A549 treated with CpdA at 1 μM for 4 hours (cell line): Measurements from ENCODE around the gene NSRP1. TPM values are rescaled to one million over a fixed set of nuclear protein-coding genes. Genes with fewer than 3 reads are reported as not detected.

Experiments used
- total RNA-seq: library from RNA; stranded (reverse); fragments of 200-300 nt; extraction: Qiagen RNA extraction; gene quantifications from 5 replicates; pipeline ENCODE4 v1.2.3, GENCODE V29; 2022; ENCODE audit warnings: low read depth

The NSRP1 gene, protein sequence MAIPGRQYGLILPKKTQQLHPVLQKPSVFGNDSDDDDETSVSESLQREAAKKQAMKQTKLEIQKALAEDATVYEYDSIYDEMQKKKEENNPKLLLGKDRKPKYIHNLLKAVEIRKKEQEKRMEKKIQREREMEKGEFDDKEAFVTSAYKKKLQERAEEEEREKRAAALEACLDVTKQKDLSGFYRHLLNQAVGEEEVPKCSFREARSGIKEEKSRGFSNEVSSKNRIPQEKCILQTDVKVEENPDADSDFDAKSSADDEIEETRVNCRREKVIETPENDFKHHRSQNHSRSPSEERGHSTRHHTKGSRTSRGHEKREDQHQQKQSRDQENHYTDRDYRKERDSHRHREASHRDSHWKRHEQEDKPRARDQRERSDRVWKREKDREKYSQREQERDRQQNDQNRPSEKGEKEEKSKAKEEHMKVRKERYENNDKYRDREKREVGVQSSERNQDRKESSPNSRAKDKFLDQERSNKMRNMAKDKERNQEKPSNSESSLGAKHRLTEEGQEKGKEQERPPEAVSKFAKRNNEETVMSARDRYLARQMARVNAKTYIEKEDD
- total RNA-seq, result 26.3 to 44.5 TPM (median 30.3 TPM) in 5 replicates

DNA sequence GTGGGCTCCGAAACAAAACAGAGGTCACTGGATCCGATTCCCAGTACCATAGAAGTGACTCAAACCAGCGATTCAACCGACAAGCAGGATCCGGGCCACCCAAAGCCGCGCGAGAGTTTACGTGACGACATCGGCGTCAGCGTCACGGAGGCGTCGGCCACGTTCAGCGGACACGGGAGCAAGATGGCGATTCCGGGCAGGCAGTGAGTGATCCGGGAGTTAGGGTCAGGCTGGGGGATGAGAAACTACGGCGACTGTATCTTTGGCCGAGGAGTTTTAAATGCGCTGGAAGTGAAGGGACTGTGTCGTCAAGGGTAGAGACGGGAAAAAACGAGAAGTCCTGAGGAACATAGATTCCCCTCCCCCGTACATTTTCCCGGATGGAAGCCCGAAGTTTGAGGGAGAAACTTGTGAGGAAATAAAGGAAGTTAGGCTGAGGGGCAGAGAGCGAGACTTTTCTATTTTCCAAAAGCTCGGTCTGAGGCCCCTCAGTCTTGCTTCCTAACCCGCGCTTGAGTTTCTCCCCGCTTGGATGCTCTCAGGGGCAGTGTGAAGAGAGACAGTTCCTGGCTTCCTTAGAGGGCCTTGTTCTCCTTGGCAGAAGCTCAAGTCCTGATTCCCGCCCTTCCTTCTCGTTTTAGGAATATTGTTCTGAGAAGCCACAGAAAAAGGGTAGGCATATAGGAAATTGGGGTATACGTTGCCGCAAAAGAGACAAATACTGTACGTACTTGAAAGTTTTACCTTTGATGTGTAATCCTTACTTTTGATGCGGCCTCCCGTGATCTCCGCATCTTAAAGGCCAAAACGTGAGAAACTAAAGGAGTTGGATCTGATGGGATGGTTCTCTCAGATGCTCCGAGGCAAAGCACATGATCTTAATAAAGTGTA, at the start of gene NSRP1:
NSRP1 (plus strand) TSS at position 156 of the 891 bp plus-strand sequence; CDS start at position 184, 28 bp downstream.

DNA sequence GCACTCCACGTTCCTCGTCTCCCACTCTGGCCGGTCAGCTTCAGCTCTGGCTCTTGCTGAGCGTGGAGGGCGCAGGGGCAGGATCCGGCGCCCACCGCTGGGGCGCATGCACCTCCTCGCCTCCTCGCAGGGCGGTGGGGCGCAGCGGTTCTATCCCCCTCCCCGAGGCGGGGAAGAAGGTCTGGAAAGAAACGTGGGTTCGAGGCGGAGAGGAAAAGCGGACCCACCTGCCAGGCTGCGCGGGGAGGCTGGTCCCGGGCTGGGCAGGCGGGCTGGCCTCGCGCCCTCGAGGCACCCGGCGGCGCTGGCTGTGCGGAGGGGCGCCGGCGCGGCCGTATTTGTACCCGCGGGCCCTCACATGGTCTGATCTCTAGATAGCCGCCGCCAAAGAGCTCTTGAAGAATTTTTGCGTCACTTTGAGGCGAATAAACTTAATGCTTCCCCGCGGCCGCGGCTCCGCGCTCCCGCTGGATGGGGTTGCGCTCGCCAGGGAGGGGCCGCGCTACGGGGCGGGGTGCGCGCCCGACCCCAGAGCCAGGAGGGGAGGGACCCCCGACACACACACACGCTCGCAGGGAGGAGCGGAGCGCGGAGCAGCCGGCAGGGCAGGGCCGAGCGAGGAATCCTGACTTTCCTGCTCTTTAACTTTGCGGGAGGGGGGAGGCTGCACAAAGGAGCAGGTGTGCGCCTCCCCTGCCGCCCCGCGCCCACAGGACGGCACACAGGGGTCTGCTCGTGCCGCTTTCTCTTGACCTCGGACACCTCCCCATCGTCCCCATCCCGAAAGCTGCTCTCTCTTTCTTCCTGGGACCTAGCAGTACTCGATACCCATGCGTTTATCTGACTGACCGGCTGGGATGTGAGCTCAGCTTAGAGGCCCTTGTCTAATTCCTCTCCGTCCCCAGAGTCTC, 119.0 kb downstream of the NSRP1 start, which contains the start of gene SLC6A4:
SLC6A4 (minus strand) TSS at position 312 of the 911 bp plus-strand sequence. CDS start 13,739 bp downstream, outside the sequence.

Other genes starting within 250 kb of the NSRP1 start
- gene SSH2, start 186.6 kb upstream of the NSRP1 start, total RNA-seq, result 27.9 to 33.3 TPM (median 30.1 TPM) in 5 replicates
- gene EFCAB5, start 175.2 kb upstream of the NSRP1 start, total RNA-seq, result 0.21 to 0.82 TPM (median 0.57 TPM) in 5 replicates
- gene SLC6A4, start 118.9 kb downstream of the NSRP1 start, total RNA-seq, result 0.02 to 0.08 TPM (median 0.04 TPM) in 3 of 5 replicates, not detected in the others
- gene BLMH, start 175.1 kb downstream of the NSRP1 start, total RNA-seq, result 43.5 to 54.0 TPM (median 47.6 TPM) in 5 replicates
- gene TMIGD1, start 217.2 kb downstream of the NSRP1 start, total RNA-seq, result not detected in 5 replicates